Heart right ventricle (tissue), 16 donors: ENCODE measurements around the gene KLHL12. TPM values are rescaled to one million over a fixed set of nuclear protein-coding genes. Genes with fewer than 3 reads are reported as not detected.

ENCODE experiments used
- ATAC-seq, 8 donors: fragments of 200-7000 bp; cut with Tn5 transposase; one replicate each; pipeline ENCODE4 v1.9.1; 2020; ENCODE audit warnings: mild to moderate bottlenecking in 8 of 8, moderate library complexity in 8 of 8, moderate number of reproducible peaks in 1 of 8
- DNase-seq, 2 donors: peaks; one replicate each; pipeline ENCODE4 v3.0.0-alpha.2; 2020
- H3K27ac ChIP-seq, 10 donors: fragments of 200-600 bp; sonication (generic) in 2 of 10; one replicate each; pipeline versions ENCODE4 v1.5.0 to v1.8.0; 2020 to 2022; ENCODE audit warnings: mild to moderate bottlenecking in 3 of 10
- H3K27me3 ChIP-seq, 7 donors: fragments of 200-600 bp; one replicate each; pipeline ENCODE4 v1.8.0; 2021 to 2022; ENCODE audit warnings: mild to moderate bottlenecking in 2 of 7
- H3K36me3 ChIP-seq, 9 donors: fragments of 200-600 bp; sonication (generic) in 1 of 9; one replicate each; pipeline versions ENCODE4 v1.5.0 to v1.8.0; 2020 to 2022; ENCODE audit warnings: mild to moderate bottlenecking in 2 of 9
- H3K4me1 ChIP-seq, 9 donors: fragments of 200-600 bp; sonication (generic) in 1 of 9; one replicate each; pipeline versions ENCODE4 v1.5.0 to v1.8.0; 2020 to 2022; ENCODE audit warnings: mild to moderate bottlenecking in 4 of 9
- H3K4me3 ChIP-seq, 10 donors: fragments of 200-600 bp; sonication (generic) in 2 of 10; one replicate each; pipeline versions ENCODE4 v1.5.0 to v1.8.0; 2020 to 2022; ENCODE audit warnings: mild to moderate bottlenecking in 7 of 10, moderate library complexity in 2 of 10
- H3K9me3 ChIP-seq, 11 donors: fragments of 200-600 bp in 10 of 11; sonication (generic) in 2 of 11; one replicate each; pipeline versions ENCODE4 v1.5.0 to v1.8.0; 2013 to 2022; ENCODE audit warnings: mild to moderate bottlenecking in 2 of 11, control low read depth in 1 of 11, moderate library complexity in 1 of 11
- WGBS, 2 donors: extraction: QIAGEN DNeasy Blood & Tissue Kit; methylation state at CpG; one replicate each; pipeline ENCODE4 v1.1.7; 2013; ENCODE audit warnings: inconsistent platforms in 1 of 2; 5-methylcytosine and 5-hydroxymethylcytosine counted together
- intact Hi-C, 10 donors: fragments of 100-400 bp; cut with DNase I; formaldehyde crosslinking; loops; one replicate each; pipeline versions ENCODE4 v1.11.1 to v1.14.2; 2022
- polyA plus RNA-seq, 2 donors: library from polyadenylated mRNA; stranded (reverse); fragments of 200-250 nt; gene quantifications; one replicate each; pipeline ENCODE4 v1.2.3, GENCODE V29; 2013
- total RNA-seq, 10 donors: library from RNA; stranded (reverse); fragmentation: NEBNext Ultra II Directional in 3 of 10; extraction: Animal tissue kit (Norgen Biotek cat#: 25700) in 3 of 10; gene quantifications; one replicate each; pipeline versions ENCODE4 v1.2.1 to v1.2.4, GENCODE V29; 2021 to 2023
- TF ChIP-seq, protein P1 (sequence below), 9 donors: fragments of 200-600 bp; sonication (generic) in 2 of 9; IDR thresholded peaks; one replicate each; pipeline versions ENCODE4 v1.5.0 to v1.8.0; 2021 to 2022; ENCODE audit warnings: antibody characterized with exemption in 9 of 9, mild to moderate bottlenecking in 5 of 9, moderate library complexity in 1 of 9
- donor health status: Arrhythmogenic right ventricular cardiomyopathy.
- donor health status: ischemic (EF 13 %, LVEDD 7.1; RV severe dilation, severe dysfunction).
- donor health status: healthy with polysubstance abuse.
- donor health status: DM: no; HTN: yes; CAD: no.
- donor health status: DM: no; HTN: no; CAD: no.
- donor health status: ischemic (EF 25% LVEDD 6.9; RV normal size, moderate dysfunction).
- donor health status: ischemic (EF 25% LVEDD 5.7; RV mildly dilated, moderate dysfunction).
- donor health status: healthy.
- donor health status: DM: yes; HTN: yes; CAD: no.
- donor health status: Ischemic cardiomyopathy.
- donor health status: ischemic (EF 35%, LVEDD 5.7; RV mildly dilated, moderate dysfunction).
- donor health status: nonischemic (EF 11% LVEDD 7.7; RV severe dilation, severe dysfunction).
- donor health status: DM: yes; HTN: yes; CAD: no.
- donor health status: PGD.
- donor health status: ischemic (EF 29% LVEDD 5.4; RV normal size, mild dysfunction).
- donor health status: nonischemic (EF 23%, LVEDD 6.1; RV moderate dilation, normal function).

Gene KLHL12
- total and polyA plus RNA-seq, 12 donors: 9.8 to 31.5 (median 22.2) TPM

GRCh38 chr1:202901555-202901954 is 25.5 kb downstream of the KLHL12 start:
- Histone ChIP-seq H3K27me3 (no peaks in the 10 kb centered on the region), H3K27ac (no peak overlapping the region), H3K4me3 (no peak overlapping the region), H3K4me1 (no peaks in the 10 kb centered on the region), H3K36me3 (peaks cover 0 to 100% (median 26%) of the 10 kb centered on the region in 9 donors), H3K9me3 (no peaks in the 10 kb centered on the region)
- WGBS, 2 donors: 93 to 94% methylated on average over 4 of the region's 4 CpGs
- ATAC-seq (no peak), DNase-seq (no peak)
- intact Hi-C loops: no loop called here
- TF ChIP-seq, protein P1, sequence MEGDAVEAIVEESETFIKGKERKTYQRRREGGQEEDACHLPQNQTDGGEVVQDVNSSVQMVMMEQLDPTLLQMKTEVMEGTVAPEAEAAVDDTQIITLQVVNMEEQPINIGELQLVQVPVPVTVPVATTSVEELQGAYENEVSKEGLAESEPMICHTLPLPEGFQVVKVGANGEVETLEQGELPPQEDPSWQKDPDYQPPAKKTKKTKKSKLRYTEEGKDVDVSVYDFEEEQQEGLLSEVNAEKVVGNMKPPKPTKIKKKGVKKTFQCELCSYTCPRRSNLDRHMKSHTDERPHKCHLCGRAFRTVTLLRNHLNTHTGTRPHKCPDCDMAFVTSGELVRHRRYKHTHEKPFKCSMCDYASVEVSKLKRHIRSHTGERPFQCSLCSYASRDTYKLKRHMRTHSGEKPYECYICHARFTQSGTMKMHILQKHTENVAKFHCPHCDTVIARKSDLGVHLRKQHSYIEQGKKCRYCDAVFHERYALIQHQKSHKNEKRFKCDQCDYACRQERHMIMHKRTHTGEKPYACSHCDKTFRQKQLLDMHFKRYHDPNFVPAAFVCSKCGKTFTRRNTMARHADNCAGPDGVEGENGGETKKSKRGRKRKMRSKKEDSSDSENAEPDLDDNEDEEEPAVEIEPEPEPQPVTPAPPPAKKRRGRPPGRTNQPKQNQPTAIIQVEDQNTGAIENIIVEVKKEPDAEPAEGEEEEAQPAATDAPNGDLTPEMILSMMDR (IDR thresholded peaks at IDR 0.05): no peak

GRCh38 chr1:202892501-202892900 is 34.5 kb downstream of the KLHL12 start:
- Histone ChIP-seq H3K27me3 (no peaks in the 10 kb centered on the region), H3K4me3 (no peak overlapping the region), H3K4me1 (peaks cover 0 to 15% (median 11%) of the 10 kb centered on the region in 9 donors), H3K27ac (no peak overlapping the region), H3K9me3 (no peaks in the 10 kb centered on the region), H3K36me3 (peaks cover 0 to 75% (median 47%) of the 10 kb centered on the region in 9 donors)
- 96 to 98% methylated on average over 7 of the region's 7 CpGs for WGBS, 2 donors
- ATAC-seq: no peak
- intact Hi-C loops: loop anchor here in 1 of 10 donors (10.0 kb wide), 1 partner anchor 138 kb away; no protein-coding TSS in a partner anchor
- TF ChIP-seq, protein P1 (IDR thresholded peaks at IDR 0.05): no peak
- DNase-seq: no peak

DNA sequence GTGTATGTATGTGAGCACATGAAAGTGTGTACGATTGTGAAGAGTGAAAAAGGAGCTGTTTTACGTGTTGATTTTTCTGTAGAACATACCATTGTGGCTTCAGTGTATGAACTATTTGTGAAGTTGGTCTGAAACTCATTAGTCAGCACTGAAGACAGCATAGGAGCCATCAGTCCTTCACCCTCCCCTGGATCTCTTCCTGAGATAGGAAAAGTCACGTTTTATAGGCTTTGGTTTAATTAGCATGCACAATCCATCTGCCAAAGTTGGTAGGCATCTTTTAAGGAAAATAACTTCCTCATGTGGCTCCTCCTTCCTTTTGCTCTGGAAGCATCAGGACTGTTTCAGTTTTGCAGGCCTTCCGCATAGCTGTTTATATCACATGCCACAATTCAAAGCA is 36.6 kb downstream of the KLHL12 start:
- intact Hi-C loops: loop anchor here in 1 of 10 donors (10.0 kb wide), 1 partner anchor 136 kb away; no protein-coding TSS in a partner anchor
- TF ChIP-seq, protein P1 (IDR thresholded peaks at IDR 0.05): no peak
- no peaks in the 10 kb centered on the region for H3K9me3 ChIP-seq
- DNase-seq: no peak
- H3K4me1 ChIP-seq: peaks cover 0 to 18% (median 13%) of the 10 kb centered on the region in 9 donors
- peaks cover 0 to 54% (median 30%) of the 10 kb centered on the region in 9 donors for H3K36me3 ChIP-seq
- H3K27ac ChIP-seq: no peak overlapping the region
- WGBS, 2 donors: 85 to 86% methylated on average over 4 of the region's 4 CpGs
- ATAC-seq: no peak
- H3K4me3 ChIP-seq: no peak overlapping the region
- H3K27me3 ChIP-seq: no peaks in the 10 kb centered on the region

- Histone ChIP-seq H3K36me3 (peaks cover 0 to 46% (median 22%) of the 10 kb centered on the region in 9 donors), H3K9me3 (no peaks in the 10 kb centered on the region), H3K4me3 (peak within 1 kb of the TSS; percentile 59 to 88 (median 74)), H3K4me1 (peaks cover 0 to 18% (median 13%) of the 10 kb centered on the region in 9 donors), H3K27ac (peak within 1 kb of the TSS; percentile 70 to 98 (median 95)), H3K27me3 (no peaks in the 10 kb centered on the region)
- DNase-seq (peak; percentile 96 to 97), ATAC-seq (peak; percentile 98 to 99 (median 99))
- WGBS, 2 donors: 0 to 1% methylated on average over 79 to 84 of the region's 84 CpGs
- intact Hi-C loops: loop anchor here in 4 of 10 donors (2.0 to 5.0 kb wide), 5 partner anchors 38 to 81 kb away; partner anchors contain the start of genes KLHL12 (in 2 of the 4), PCAT6 (in 2 of the 4) and KDM5B (in 1 of the 4)
- TF ChIP-seq, protein P1 (IDR thresholded peaks at IDR 0.05): peak in 6 of 9 donors; percentile 10 to 59 (median 37)
Observed at GRCh38 chr1:202888531-202889360, 38.3 kb downstream of the KLHL12 start, which contains the start of gene RABIF. Gene RABIF (minus strand): TSS chr1:202889149. CDS start chr1:202889098, 51 bp downstream.
